Stimulated activated memory B cell treated with anti-CD40 and anti-IgM and Interleukin-4, amounts not matched to agents 10 μg/mL and 1 μg/mL and 100 μg/mL, for 72 hours (primary cell): Measurements from ENCODE around the gene MAT2A.
A peak's percentile ranks its signal among the peaks of the same experiment; 100 is the strongest.
"Not testable (repeated sequence)": the region's sequence is repeated elsewhere in the genome, so short reads cannot be mapped to it uniquely, and the experiment has no call there.

ENCODE experiments used
- ATAC-seq: fragments of 150-1000 bp; cut with Tn5 transposase; 2 replicates; pipeline ENCODE4 v1.10.0; 2021
- H3K27ac Mint-ChIP-seq: one replicate; pipeline ENCODE4 v1.8.0; 2022; ENCODE audit warnings: mild to moderate bottlenecking, mixed read lengths
- H3K27me3 Mint-ChIP-seq: one replicate; pipeline ENCODE4 v1.8.0; 2022; ENCODE audit warnings: mixed read lengths
- H3K36me3 Mint-ChIP-seq: one replicate; pipeline ENCODE4 v1.8.0; 2022; ENCODE audit warnings: mixed read lengths
- H3K4me1 Mint-ChIP-seq: one replicate; pipeline ENCODE4 v1.8.0; 2022; ENCODE audit warnings: mixed read lengths
- H3K4me3 Mint-ChIP-seq: one replicate; pipeline ENCODE4 v1.8.0; 2022; ENCODE audit warnings: mild to moderate bottlenecking, moderate library complexity, mixed read lengths
- H3K9me3 Mint-ChIP-seq: one replicate; pipeline ENCODE4 v1.8.0; 2022; ENCODE audit warnings: mixed read lengths

Gene MAT2A

DNA sequence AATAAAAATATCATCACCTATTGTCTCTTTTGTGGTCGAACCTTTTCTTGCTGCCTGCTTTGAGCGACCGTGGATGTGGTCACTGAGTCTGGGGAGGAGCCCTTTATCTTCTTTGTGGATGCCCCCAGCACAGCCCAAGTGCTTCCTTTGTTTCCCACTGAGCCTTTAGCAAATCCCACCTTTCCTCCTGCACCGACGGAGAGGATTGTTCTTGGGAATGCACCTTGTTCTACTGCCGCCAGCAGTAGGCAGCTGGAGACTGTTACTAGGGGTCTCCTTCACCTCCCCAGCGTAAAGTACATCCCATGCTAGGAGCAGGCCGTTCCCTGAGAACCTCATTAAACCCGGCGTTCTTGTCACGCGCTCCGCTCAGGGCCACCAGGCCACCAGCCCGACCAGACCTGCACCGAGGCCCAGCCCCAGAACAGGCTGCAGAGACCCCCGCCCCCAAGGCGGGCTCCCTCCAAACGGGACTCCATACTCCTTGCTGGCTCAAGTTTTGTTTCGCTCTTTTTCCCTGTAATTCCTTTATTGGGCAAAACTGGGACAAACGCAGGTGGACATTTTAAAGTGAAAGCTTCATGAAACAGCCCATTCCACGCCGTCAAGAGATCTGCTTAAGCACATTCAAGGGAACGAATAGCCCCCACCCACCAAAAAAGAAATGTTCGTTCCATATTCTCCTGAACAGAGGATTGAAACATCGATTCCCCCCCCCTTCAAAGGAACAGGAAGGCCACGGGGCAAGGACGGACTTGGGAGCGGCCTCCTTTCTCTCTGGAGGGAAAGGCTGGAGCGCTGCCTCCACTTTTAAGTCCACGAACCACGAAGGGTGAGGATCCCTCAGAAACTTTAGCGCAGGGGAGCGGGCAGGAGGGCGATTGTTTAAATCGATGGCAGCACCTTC is 1.1 kb upstream of the MAT2A start:
- H3K4me1 Mint-ChIP-seq = peaks cover 43% of the 10 kb centered on the region
- no peaks in the 10 kb centered on the region for H3K9me3 Mint-ChIP-seq
- peak overlapping the region; percentile 90 for H3K4me3 Mint-ChIP-seq
- no peak for ATAC-seq
- no peaks in the 10 kb centered on the region for H3K27me3 Mint-ChIP-seq
- peak overlapping the region; percentile 98 for H3K27ac Mint-ChIP-seq
- peaks cover 24% of the 10 kb centered on the region for H3K36me3 Mint-ChIP-seq

DNA sequence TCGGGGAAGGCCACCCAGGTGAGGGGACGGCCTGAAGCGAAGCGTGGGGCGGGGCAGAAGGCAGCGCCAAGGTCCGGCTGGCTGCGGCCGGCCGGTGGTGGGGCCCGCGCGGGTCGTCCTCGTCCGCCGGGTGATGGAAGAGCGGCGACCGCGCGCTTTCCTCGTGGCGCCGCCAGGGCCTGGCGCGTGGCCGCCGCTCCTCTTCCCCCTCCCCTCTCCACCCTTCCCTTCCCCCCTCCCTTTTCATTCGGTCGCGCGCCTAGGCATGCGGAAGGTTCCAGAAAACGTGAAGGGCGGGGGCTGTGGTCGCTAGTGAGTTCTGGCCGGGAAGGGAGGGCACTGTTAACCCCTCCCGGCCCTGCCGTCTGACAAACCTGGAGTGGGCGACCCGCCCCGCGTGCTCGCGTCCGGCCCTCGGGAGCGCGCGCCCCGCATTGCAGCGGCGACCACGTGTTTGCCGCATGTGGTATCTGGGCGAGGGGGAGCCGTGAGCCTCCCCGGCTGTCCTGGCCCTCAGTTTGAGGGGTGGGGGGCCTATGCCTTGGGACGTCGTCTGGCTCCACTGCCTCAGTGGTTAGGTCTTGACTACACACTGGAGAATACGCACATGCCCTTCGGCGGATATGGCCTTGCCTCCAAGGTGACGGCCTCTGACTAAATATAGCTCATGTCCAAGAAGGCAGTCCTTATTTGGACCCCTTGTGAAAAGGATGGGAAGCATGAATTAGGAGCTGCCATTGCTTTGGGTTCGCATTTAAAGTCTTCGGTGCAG is 579 bp downstream of the MAT2A start:
- H3K36me3 Mint-ChIP-seq = peaks cover 39% of the 10 kb centered on the region
- no peaks in the 10 kb centered on the region for H3K27me3 Mint-ChIP-seq
- H3K4me1 Mint-ChIP-seq = peaks cover 45% of the 10 kb centered on the region

DNA sequence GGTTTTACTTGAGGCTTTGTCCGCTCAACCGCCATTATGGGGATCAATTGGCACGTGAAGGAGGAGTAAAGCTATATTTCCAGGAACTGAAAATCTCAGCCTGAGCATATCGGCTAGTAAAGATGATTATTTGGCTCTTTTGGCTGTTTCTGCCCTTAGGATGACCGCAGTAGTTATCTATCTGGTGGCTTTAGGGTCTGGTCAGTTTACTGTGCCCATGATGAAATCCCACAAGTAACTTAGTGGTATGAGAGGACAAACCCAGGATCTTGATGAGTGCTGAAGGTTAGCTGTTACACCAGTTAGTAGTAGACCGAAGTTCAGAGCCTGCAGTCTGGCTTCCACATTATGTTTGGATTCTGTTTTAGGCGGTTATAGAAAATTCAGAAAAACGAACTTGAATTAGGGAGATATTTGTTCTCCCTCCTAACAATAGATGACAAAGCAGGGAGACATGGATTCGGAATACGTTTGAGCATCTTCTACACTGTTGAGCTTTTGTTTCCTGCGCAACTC is 1.2 kb downstream of the MAT2A start:
- peaks cover 41% of the 10 kb centered on the region for H3K4me1 Mint-ChIP-seq
- H3K27me3 Mint-ChIP-seq = no peaks in the 10 kb centered on the region
- H3K36me3 Mint-ChIP-seq = peaks cover 39% of the 10 kb centered on the region
- H3K9me3 Mint-ChIP-seq = no peaks in the 10 kb centered on the region
- peak overlapping the region; percentile 98 for H3K27ac Mint-ChIP-seq
- ATAC-seq = no peak
- H3K4me3 Mint-ChIP-seq = peak overlapping the region; percentile 90

More for the DNA sequence above, 579 bp downstream of the MAT2A start:
- ATAC-seq = peak; percentile 72
- H3K4me3 Mint-ChIP-seq = peak overlapping the region; percentile 90
- peak overlapping the region; percentile 98 for H3K27ac Mint-ChIP-seq
- H3K9me3 Mint-ChIP-seq = no peaks in the 10 kb centered on the region

DNA sequence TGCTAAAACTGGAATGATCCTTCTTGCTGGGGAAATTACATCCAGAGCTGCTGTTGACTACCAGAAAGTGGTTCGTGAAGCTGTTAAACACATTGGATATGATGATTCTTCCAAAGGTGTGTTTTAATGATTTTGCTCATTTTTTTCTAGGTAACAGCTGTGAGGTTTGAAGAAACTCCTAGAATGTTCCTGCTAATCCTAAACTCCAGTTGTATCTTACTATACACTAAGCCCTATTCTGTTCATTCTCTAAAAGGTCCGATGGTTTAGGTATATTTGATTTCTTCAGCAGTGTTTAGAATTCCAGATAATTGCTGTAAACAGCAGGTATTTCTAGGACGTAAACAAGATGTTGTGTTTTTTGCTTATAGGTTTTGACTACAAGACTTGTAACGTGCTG is 2.3 kb downstream of the MAT2A start:
- no peak for ATAC-seq
- Mint-ChIP-seq H3K4me1 (peaks cover 41% of the 10 kb centered on the region), H3K27ac (peak overlapping the region; percentile 19), H3K36me3 (peaks cover 39% of the 10 kb centered on the region), H3K4me3 (peak overlapping the region; percentile 90), H3K9me3 (no peaks in the 10 kb centered on the region), H3K27me3 (no peaks in the 10 kb centered on the region)

GRCh38 chr2:85541753-85542457 is 2.9 kb downstream of the MAT2A start:
- H3K27ac Mint-ChIP-seq = peak overlapping the region; percentile 19
- peaks cover 39% of the 10 kb centered on the region for H3K36me3 Mint-ChIP-seq
- peaks cover 41% of the 10 kb centered on the region for H3K4me1 Mint-ChIP-seq
- no peaks in the 10 kb centered on the region for H3K9me3 Mint-ChIP-seq
- H3K27me3 Mint-ChIP-seq = no peaks in the 10 kb centered on the region
- H3K4me3 Mint-ChIP-seq = peak overlapping the region; percentile 36
- ATAC-seq = no peak

- Mint-ChIP-seq H3K4me3 (no peak overlapping the region), H3K4me1 (peaks cover 36% of the 10 kb centered on the region), H3K27ac (no peak overlapping the region), H3K27me3 (no peaks in the 10 kb centered on the region), H3K9me3 (no peaks in the 10 kb centered on the region), H3K36me3 (peaks cover 39% of the 10 kb centered on the region)
- ATAC-seq = no peak
These were observed 3.8 kb downstream of the MAT2A start for GRCh38 chr2:85542777-85543176.

DNA sequence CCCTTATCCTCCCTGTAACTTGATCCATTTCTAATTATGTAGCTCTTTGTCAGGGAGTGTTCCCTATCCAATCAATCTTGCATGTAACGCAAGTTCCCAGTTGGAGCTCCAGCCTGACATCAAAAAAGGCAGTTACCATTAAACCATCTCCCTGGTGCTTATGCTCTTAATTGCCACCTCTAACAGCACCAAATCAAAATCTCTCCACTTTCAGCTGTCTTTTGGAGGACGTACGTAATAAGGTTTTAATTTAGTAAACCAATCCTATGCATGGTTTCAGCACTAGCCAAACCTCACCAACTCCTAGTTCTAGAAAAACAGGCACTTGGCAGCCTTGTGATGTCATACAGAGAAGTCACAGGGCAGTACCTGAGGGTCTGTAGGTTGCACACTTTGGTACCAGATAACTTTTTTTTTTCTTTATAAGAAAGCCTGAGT is 5.3 kb downstream of the MAT2A start:
- Mint-ChIP-seq H3K36me3 (peaks cover 39% of the 10 kb centered on the region), H3K4me1 (peaks cover 32% of the 10 kb centered on the region)
- not testable (repeated sequence) for H3K9me3 Mint-ChIP-seq, H3K27ac Mint-ChIP-seq, H3K4me3 Mint-ChIP-seq, ATAC-seq, H3K27me3 Mint-ChIP-seq

DNA sequence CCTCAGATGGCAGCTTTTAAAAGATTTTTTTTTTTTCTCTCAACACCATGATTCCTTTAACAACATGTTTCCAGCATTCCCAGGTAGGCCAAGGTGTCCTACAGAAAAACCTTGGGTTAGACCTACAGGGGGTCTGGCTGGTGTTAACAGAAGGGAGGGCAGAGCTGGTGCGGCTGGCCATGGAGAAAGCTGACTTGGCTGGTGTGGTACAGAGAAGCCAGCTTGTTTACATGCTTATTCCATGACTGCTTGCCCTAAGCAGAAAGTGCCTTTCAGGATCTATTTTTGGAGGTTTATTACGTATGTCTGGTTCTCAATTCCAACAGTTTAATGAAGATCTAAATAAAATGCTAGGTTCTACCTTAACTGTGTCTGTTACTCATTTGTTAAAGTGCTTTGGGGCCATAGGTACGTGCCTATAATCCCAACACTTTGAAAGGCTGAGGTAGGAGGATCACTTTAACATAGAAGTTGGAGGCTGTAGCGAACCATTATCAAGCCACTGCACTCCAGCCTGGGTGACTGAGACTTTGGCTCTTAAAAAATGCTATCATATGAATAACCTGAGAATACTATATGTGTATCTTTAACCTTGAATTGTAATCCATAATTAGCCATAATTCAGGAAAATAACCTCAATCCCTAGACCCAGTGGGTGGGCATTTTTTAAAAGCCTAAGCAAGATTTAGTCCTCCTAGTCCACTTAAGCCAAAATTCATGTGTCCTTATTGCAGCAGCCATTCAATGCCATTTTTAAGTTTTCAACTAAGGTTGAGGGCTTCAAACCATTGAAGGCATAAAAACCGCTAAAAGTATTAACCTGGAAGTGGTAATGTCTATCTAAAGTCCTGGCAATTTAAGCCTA is 6.2 kb downstream of the MAT2A start:
- H3K4me1 Mint-ChIP-seq = peaks cover 29% of the 10 kb centered on the region
- not testable (repeated sequence) for ATAC-seq, H3K27me3 Mint-ChIP-seq, H3K9me3 Mint-ChIP-seq, H3K4me3 Mint-ChIP-seq, H3K27ac Mint-ChIP-seq
- H3K36me3 Mint-ChIP-seq = peaks cover 37% of the 10 kb centered on the region

GRCh38 chr2:85545780-85546240 is 6.8 kb downstream of the MAT2A start:
- no peak for ATAC-seq
- Mint-ChIP-seq H3K27me3 (no peaks in the 10 kb centered on the region), H3K4me1 (peaks cover 22% of the 10 kb centered on the region), H3K27ac (no peak overlapping the region), H3K4me3 (no peak overlapping the region), H3K9me3 (no peaks in the 10 kb centered on the region), H3K36me3 (peaks cover 37% of the 10 kb centered on the region)

DNA sequence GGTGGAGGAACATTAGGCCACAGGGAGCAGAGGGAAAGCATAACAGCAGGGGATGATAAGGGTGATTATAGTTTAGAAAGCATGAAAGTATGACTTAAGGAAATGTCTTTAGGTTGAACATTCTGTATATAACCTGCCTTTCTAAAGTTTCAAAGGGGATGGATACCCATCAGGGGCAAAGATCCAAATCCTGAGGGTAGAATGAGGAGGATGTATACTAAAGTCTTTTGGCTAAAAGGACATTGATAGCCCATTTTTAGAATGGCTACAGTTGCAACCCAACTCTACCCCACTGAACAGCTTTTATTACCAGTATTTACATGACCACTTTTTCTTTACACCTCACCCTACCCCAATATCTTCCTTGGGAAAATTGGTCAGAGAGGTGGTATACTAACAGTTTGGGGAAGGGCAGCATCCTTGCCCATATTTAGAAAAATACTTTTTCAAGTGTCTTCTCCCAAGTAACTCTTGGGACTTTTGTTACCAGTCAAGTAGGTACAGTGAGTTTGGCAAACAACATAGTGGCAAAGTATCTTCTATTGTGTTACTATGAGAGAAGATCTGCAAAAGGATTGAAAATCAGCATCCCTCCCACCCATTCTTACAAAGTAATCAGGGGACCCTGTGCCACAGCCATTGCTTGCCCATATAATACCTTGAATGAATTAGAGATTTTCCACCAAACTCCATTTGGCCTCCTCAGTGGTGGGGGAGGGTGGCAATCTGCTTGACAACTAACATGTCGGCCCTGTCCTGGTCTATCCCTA is 8.3 kb downstream of the MAT2A start:
- no peaks in the 10 kb centered on the region for H3K9me3 Mint-ChIP-seq
- H3K36me3 Mint-ChIP-seq = peaks cover 44% of the 10 kb centered on the region
- H3K4me3 Mint-ChIP-seq = no peak overlapping the region
- no peaks in the 10 kb centered on the region for H3K27me3 Mint-ChIP-seq
- H3K27ac Mint-ChIP-seq = peak overlapping the region; percentile 26
- ATAC-seq = no peak
- H3K4me1 Mint-ChIP-seq = peaks cover 14% of the 10 kb centered on the region

GRCh38 chr2:85547859-85548607 is 9.1 kb downstream of the MAT2A start:
- no peaks in the 10 kb centered on the region for H3K9me3 Mint-ChIP-seq
- H3K4me3 Mint-ChIP-seq = no peak overlapping the region
- H3K27me3 Mint-ChIP-seq = no peaks in the 10 kb centered on the region
- peak overlapping the region; percentile 26 for H3K27ac Mint-ChIP-seq
- peaks cover 44% of the 10 kb centered on the region for H3K36me3 Mint-ChIP-seq
- H3K4me1 Mint-ChIP-seq = peaks cover 8% of the 10 kb centered on the region
- no peak for ATAC-seq

DNA sequence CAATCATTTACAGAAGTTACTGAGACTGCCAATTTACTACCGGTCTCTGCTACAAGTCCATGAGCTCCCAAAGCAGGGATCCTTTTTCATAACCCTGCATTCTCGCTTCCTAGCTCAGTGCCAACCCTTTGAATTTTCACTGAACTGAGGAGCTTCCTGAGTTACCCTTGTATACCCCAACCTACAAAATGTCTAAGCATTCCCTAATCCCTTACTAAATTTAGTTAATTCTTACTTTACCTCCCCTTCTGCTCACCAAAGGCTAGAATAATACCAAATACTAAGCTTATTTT is 9.6 kb downstream of the MAT2A start:
- H3K36me3 Mint-ChIP-seq = peaks cover 42% of the 10 kb centered on the region
- no peak for ATAC-seq

GRCh38 chr2:85549095-85549494 is 10.1 kb downstream of the MAT2A start:
- ATAC-seq = no peak
- H3K4me3 Mint-ChIP-seq = no peak overlapping the region
- no peak overlapping the region for H3K27ac Mint-ChIP-seq
- no peaks in the 10 kb centered on the region for H3K9me3 Mint-ChIP-seq
- peaks cover 43% of the 10 kb centered on the region for H3K36me3 Mint-ChIP-seq
- H3K4me1 Mint-ChIP-seq = peaks cover 5% of the 10 kb centered on the region
- no peaks in the 10 kb centered on the region for H3K27me3 Mint-ChIP-seq

More for the DNA sequence above, 9.6 kb downstream of the MAT2A start:
- Mint-ChIP-seq H3K27ac (peak overlapping the region; percentile 26), H3K27me3 (no peaks in the 10 kb centered on the region), H3K4me3 (no peak overlapping the region), H3K4me1 (peaks cover 5% of the 10 kb centered on the region), H3K9me3 (no peaks in the 10 kb centered on the region)
